Eye (tissue), 1 donor: ENCODE measurements around the gene SH3BP4.

ENCODE experiments used
- DNase-seq: peaks from one replicate; pipeline ENCODE4 v3.0.0-alpha.2; 2015

SH3BP4 gene

GRCh38 chr2:234951664-234952269, at the start of gene SH3BP4:
Gene SH3BP4 (plus strand): TSS chr2:234952017. CDS start chr2:235035003, 82,986 bp downstream.
- peak; percentile 91 for DNase-seq

- no peak for DNase-seq
These were observed 47.0 kb upstream of the SH3BP4 start for GRCh38 chr2:234904785-234905184.

GRCh38 chr2:234905547-234906265, 46.1 kb upstream of the SH3BP4 start:
- DNase-seq, result no peak

GRCh38 chr2:234910186-234910679, 41.6 kb upstream of the SH3BP4 start:
- DNase-seq, result no peak

GRCh38 chr2:234911271-234911670, 40.5 kb upstream of the SH3BP4 start:
- no peak for DNase-seq

GRCh38 chr2:234912437-234912836, 39.4 kb upstream of the SH3BP4 start:
- no peak for DNase-seq

- no peak for DNase-seq
These were observed 38.6 kb upstream of the SH3BP4 start for GRCh38 chr2:234913208-234913626.

GRCh38 chr2:234914371-234915154, 37.3 kb upstream of the SH3BP4 start:
- DNase-seq, result no peak

- DNase-seq, result no peak
These were observed 35.1 kb upstream of the SH3BP4 start for GRCh38 chr2:234916674-234917073.

- DNase-seq, result no peak
These were observed 34.4 kb upstream of the SH3BP4 start for GRCh38 chr2:234917211-234917975.

GRCh38 chr2:234919711-234920110, 32.1 kb upstream of the SH3BP4 start:
- DNase-seq, result no peak

GRCh38 chr2:234920836-234921235, 31.0 kb upstream of the SH3BP4 start:
- no peak for DNase-seq

- no peak for DNase-seq
These were observed 22.8 kb upstream of the SH3BP4 start for GRCh38 chr2:234929002-234929401.

GRCh38 chr2:234930397-234930796, 21.4 kb upstream of the SH3BP4 start:
- no peak for DNase-seq

GRCh38 chr2:234931371-234931770, 20.4 kb upstream of the SH3BP4 start:
- no peak for DNase-seq

GRCh38 chr2:234932591-234933168, 19.1 kb upstream of the SH3BP4 start:
- DNase-seq, result peak; percentile 25

GRCh38 chr2:234935311-234935710, 16.5 kb upstream of the SH3BP4 start:
- no peak for DNase-seq

GRCh38 chr2:234939576-234939975, 12.2 kb upstream of the SH3BP4 start:
- no peak for DNase-seq

- no peak for DNase-seq
These were observed 11.8 kb upstream of the SH3BP4 start for GRCh38 chr2:234939996-234940395.

- DNase-seq, result no peak
These were observed 11.3 kb upstream of the SH3BP4 start for GRCh38 chr2:234940527-234940926.

GRCh38 chr2:234945339-234945873, 6.4 kb upstream of the SH3BP4 start:
- DNase-seq, result no peak

- DNase-seq, result no peak
These were observed 4.3 kb upstream of the SH3BP4 start for GRCh38 chr2:234947556-234947955.
